ENCODE data around the gene SORL1.

SORL1 gene

GRCh38 chr11:121563003-121563402 lies 110.9 kb downstream of the SORL1 start:
- Histone ChIP-seq H3K4me1 (ENCODE audit: low read depth, poor library complexity, severe bottlenecking) (no peaks in the 10 kb centered on the region), H4K20me1 (ENCODE audit: insufficient read depth) (no peaks in the 10 kb centered on the region), H2AFZ (ENCODE audit: low read depth) (no peak overlapping the region), H3K36me3 (ENCODE audit: insufficient read depth) (no peaks in the 10 kb centered on the region), H3K27ac (no peak overlapping the region), H3K4me2 (no peak overlapping the region), H3K4me3 (IDR thresholded peaks at IDR 0.05; ENCODE audit: insufficient read depth, low read depth, low read length) (no peak overlapping the region), H3K27me3 (ENCODE audit: insufficient read depth, low read depth) (no peaks in the 10 kb centered on the region), H3K9ac (no peak overlapping the region), H3K79me2 (ENCODE audit: insufficient read depth, low read depth) (no peaks in the 10 kb centered on the region)
- TF ChIP-seq, protein P1, sequence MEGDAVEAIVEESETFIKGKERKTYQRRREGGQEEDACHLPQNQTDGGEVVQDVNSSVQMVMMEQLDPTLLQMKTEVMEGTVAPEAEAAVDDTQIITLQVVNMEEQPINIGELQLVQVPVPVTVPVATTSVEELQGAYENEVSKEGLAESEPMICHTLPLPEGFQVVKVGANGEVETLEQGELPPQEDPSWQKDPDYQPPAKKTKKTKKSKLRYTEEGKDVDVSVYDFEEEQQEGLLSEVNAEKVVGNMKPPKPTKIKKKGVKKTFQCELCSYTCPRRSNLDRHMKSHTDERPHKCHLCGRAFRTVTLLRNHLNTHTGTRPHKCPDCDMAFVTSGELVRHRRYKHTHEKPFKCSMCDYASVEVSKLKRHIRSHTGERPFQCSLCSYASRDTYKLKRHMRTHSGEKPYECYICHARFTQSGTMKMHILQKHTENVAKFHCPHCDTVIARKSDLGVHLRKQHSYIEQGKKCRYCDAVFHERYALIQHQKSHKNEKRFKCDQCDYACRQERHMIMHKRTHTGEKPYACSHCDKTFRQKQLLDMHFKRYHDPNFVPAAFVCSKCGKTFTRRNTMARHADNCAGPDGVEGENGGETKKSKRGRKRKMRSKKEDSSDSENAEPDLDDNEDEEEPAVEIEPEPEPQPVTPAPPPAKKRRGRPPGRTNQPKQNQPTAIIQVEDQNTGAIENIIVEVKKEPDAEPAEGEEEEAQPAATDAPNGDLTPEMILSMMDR (conservative IDR thresholded peaks at IDR 0.05; ENCODE audit: low read depth, low read length), result no peak

- Histone ChIP-seq H3K36me3 (ENCODE audit: insufficient read depth) (no peaks in the 10 kb centered on the region), H3K27ac (no peak overlapping the region)
- TF ChIP-seq, protein P1 (conservative IDR thresholded peaks at IDR 0.05; ENCODE audit: low read depth, low read length), result no peak
These were observed 112.0 kb downstream of the SORL1 start for GRCh38 chr11:121563900-121564822.

DNA sequence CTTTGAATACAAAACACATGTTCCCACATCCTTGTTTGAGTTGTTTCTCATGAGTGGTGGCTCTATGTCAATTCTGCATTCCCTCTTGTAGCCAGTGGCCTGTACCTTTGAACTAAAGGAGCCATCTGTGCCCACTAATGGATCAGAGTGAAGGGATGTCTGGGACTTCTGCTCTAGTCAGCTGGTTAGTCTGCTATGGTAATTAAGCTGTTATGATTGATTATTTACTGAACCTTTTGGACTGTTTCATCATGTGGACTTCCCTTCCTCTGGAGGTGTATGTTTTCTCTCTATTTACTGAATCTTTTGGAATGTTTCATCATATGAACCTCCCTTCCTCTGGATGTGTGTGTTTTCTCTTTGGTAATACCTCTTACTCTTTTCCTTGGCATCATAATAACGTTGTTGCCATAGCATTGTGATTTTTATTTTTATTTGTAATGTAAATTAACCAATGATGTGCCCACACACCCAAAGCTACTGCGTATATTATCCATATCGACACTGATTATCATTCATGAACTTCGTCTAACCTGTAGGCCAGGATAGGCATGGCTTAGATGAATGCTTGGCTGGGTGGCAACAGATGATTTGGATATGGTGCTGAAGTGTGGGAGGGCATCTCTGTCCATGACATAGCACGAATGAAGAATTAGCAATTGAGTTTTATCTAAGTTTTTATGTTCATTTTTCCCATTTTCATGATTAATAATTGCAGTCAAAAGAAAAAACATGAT lies 113.0 kb downstream of the SORL1 start:
- Histone ChIP-seq H3K4me2 (no peak overlapping the region), H3K4me1 (ENCODE audit: low read depth, poor library complexity, severe bottlenecking) (no peaks in the 10 kb centered on the region), H4K20me1 (ENCODE audit: insufficient read depth) (no peaks in the 10 kb centered on the region), H3K79me2 (ENCODE audit: insufficient read depth, low read depth) (no peaks in the 10 kb centered on the region), H3K27ac (no peak overlapping the region), H3K9ac (no peak overlapping the region), H3K36me3 (ENCODE audit: insufficient read depth) (no peaks in the 10 kb centered on the region), H3K27me3 (ENCODE audit: insufficient read depth, low read depth) (no peaks in the 10 kb centered on the region), H3K4me3 (IDR thresholded peaks at IDR 0.05; ENCODE audit: insufficient read depth, low read depth, low read length) (no peak overlapping the region), H2AFZ (ENCODE audit: low read depth) (no peak overlapping the region)
- TF ChIP-seq, protein P1 (conservative IDR thresholded peaks at IDR 0.05; ENCODE audit: low read depth, low read length), result no peak

More at GRCh38 chr11:121563900-121564822, 112.0 kb downstream of the SORL1 start:
- H2AFZ ChIP-seq (ENCODE audit: low read depth), result no peak overlapping the region
- H3K27me3 ChIP-seq (ENCODE audit: insufficient read depth, low read depth), result no peaks in the 10 kb centered on the region
- no peaks in the 10 kb centered on the region for H3K4me1 ChIP-seq (ENCODE audit: low read depth, poor library complexity, severe bottlenecking)
- H3K9ac ChIP-seq, result no peak overlapping the region
- H3K79me2 ChIP-seq (ENCODE audit: insufficient read depth, low read depth), result no peaks in the 10 kb centered on the region
- no peak overlapping the region for H3K4me2 ChIP-seq
- no peaks in the 10 kb centered on the region for H4K20me1 ChIP-seq (ENCODE audit: insufficient read depth)
- H3K4me3 ChIP-seq (IDR thresholded peaks at IDR 0.05; ENCODE audit: insufficient read depth, low read depth, low read length), result no peak overlapping the region

DNA sequence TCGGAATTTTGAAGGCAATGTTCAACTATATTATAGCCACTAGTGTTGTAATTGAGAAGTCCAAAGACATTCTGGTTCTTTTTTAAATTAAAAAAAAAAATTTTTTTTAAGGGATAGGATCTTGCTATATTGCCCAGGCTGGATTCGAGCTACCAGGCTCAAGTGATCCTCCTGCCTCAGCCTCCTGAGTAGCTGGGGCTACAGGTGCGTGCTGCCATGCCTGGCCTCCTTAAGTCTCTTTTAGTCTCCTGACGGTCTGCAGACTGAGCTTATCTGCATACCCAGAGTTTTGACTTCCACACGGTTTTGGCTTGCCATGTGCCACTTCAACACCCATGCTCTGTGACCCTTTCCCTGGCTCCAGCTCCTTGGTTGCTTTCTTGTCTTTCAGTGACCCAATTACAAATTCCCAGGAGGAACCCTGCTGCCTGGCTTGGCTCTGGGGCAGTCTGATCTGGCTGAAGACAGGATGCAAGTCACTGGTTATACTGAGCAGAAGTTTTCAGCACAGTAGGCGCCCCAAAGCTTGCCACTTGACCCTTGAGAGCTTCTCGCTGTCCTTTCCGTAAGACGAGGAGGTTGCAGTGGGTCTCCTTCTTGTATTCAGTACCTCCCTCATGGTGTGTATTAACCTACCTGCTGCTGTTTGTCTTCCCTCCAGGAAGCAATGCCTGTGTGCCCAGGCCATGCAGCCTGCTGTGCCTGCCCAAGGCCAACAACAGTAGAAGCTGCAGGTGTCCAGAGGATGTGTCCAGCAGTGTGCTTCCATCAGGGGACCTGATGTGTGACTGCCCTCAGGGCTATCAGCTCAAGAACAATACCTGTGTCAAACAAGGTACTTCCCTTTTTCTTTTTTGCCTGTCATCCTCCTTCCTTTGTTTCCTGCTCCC lies 114.4 kb downstream of the SORL1 start:
- no peaks in the 10 kb centered on the region for H3K4me1 ChIP-seq (ENCODE audit: low read depth, poor library complexity, severe bottlenecking)
- H3K36me3 ChIP-seq (ENCODE audit: insufficient read depth), result no peaks in the 10 kb centered on the region
- H3K27me3 ChIP-seq (ENCODE audit: insufficient read depth, low read depth), result no peaks in the 10 kb centered on the region
- H3K79me2 ChIP-seq (ENCODE audit: insufficient read depth, low read depth), result no peaks in the 10 kb centered on the region
- H3K4me2 ChIP-seq, result no peak overlapping the region
- no peaks in the 10 kb centered on the region for H4K20me1 ChIP-seq (ENCODE audit: insufficient read depth)
- no peak overlapping the region for H2AFZ ChIP-seq (ENCODE audit: low read depth)
- TF ChIP-seq, protein P1 (conservative IDR thresholded peaks at IDR 0.05; ENCODE audit: low read depth, low read length), result no peak
- H3K4me3 ChIP-seq (IDR thresholded peaks at IDR 0.05; ENCODE audit: insufficient read depth, low read depth, low read length), result no peak overlapping the region
- no peak overlapping the region for H3K9ac ChIP-seq
- H3K27ac ChIP-seq, result no peak overlapping the region
